DMS153 treated with DMSO at 0.1 percent for 48 hours (cell line): ENCODE data around the gene ACCSL.

ENCODE experiments used
- DNase-seq: peaks from one replicate; lab custom pipeline; 2025; ENCODE audit not compliant: unreplicated experiment; lab: John Stamatoyannopoulos, UW

ACCSL gene

GRCh38 chr11:44047931-44048431 is at the start of gene ACCSL:
Gene ACCSL, plus strand, starts transcription at chr11:44047981. Its CDS starts 56 bp downstream, at chr11:44048037.
- DNase-seq: no peak

DNA sequence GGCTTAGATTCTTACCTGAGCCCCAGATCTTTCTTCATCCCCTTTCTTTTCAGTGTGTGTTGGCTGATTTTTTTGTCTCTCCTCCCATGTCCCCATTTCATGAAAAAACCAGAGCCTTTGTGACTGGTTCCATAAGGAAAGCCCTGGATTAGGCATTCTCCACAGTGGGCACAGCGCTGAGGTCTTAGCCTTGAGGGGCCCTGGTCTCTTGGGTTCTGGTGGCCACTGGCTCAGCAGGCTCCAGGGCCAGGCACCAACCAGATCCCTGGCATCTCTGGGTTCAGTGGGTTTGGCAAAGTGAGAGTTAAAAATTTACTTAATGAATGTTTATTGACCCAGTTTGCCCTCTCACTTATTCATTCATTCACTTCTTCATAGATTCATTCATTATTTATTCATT is 49.5 kb upstream of the ACCSL start:
- no peak for DNase-seq

GRCh38 chr11:44000731-44001130 is 47.0 kb upstream of the ACCSL start:
- no peak for DNase-seq

GRCh38 chr11:44002191-44003093 is 45.3 kb upstream of the ACCSL start:
- DNase-seq: no peak

GRCh38 chr11:44003736-44004451 is 43.9 kb upstream of the ACCSL start:
- DNase-seq: no peak

- DNase-seq: no peak
Measured at GRCh38 chr11:44004452-44005062, 43.2 kb upstream of the ACCSL start.

DNA sequence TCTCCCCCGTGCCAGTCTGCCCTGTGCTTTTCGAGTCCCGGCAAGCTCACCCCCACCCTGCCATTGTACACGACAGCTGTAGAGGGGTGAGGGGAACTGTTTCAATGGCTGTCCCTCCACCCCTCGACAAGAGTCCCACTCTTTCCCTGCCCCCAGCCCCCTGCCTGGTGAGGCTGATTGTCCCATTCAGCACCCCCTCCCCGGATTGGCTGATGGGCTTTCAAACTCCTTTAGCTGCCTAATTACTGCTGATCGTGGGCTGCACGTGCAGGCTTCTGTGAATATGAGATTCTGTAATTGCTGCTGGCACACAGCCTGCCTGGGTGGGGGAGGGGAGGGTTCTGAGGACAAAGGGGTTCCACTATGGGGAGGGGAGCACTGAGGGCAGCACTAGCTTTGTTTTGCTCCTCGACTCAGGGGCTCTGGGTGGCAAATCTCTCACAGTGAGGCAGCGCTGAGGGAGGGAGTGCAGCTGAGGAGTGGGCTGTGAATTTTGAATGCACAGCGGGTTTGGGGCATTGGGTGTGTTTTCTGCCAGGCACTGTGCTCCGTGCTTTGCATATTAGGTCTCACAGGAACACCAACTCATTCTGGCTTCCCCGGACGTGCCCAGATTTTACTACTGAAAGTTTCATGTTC is 42.6 kb upstream of the ACCSL start:
- DNase-seq: no peak

GRCh38 chr11:44005956-44006355 is 41.8 kb upstream of the ACCSL start:
- DNase-seq: no peak

DNA sequence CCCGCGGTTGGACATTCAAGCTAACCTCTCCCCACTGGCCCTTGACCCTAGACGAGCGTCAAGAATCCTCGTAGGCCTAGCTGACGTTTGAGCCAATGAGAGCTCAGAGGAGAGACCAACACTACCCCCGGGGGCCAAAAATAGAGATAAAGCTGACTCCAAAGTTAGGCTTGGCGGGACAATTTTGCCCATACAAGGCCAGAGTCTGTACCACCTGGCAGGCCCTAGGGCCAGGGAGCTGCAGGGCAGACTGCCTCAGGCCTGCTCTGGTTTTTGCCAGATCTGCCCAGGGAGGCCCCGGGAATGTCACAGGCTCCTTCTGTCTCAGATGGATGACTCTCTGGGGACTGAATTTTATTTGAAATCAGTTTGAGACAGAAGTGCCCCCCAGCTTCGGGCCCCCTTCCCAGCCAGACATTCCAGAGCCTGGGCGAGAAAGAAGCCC is 40.8 kb upstream of the ACCSL start:
- no peak for DNase-seq

DNA sequence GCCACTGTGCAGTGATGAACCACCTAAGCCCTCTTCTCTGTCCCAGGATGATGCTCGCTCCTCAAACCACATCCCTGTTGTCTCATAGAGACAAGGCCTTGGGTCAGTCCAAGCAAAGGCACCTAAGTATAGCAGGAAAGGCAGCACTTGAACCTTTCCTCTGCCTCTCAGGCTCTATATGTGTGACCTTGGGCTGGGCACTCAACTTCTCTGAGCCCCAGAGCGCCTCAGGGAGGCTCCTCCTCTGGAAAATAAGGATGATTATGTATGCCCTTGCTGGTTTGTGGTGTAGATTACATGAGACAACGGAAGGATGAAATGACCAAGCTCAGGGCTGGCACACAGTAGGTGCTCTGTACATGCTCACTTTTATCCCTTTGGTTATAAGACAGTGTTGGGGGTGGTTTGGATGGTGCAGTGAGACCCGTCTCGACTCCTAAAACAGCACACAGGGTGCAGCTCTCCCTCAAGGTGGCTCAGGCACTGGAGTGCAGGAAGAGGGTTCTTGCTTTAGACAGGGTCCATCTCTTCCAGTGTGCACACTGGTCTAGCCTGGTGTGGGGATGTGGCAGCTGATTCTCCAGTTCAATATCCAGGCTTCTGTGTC is 40.2 kb upstream of the ACCSL start:
- no peak for DNase-seq

DNA sequence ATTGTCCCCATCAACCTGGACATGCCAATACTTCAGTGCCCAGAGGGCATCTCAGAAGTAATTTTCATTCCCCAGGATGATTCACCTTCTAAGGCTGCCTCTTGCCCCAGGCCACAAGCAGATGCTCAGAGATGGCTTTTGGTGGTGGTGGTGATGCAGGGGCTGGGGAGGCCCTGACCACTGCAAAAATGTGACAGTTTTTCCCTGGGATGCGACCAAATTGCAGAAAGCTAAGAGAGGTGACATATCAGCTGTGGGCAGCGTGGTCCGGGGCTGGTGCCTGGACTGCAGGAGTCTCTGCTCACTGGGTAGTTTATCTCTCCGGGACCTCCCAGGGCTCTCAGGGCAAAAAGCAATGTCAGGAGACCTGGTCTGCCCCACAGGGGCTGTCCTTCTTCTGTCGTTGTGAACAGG is 39.7 kb upstream of the ACCSL start:
- DNase-seq: no peak

- DNase-seq: no peak
Measured at GRCh38 chr11:44008698-44009097, 39.1 kb upstream of the ACCSL start.

DNA sequence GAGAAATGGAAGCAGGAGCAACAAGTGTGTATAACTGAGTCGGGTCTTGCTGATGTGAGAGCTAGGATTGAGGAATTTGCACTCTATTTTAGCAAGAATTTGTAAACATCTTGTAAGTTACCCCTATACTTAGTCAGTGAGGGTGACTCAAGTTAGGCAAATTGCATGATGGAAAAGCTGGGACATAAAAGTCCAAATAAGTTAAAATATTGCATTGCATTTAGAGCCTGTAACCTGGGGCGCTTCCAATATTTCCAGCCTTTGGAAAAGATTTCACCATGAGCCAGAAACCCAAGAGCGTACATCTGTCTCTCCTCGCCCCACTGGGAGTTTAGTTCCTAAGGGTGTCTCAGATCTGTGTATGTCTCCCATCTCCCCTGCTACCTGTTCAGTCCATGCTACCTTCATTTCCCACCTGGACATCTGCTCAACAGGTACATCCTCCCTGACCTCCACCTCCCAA is 37.0 kb upstream of the ACCSL start:
- DNase-seq: no peak

- DNase-seq: no peak
Measured at GRCh38 chr11:44011797-44012196, 36.0 kb upstream of the ACCSL start.

DNA sequence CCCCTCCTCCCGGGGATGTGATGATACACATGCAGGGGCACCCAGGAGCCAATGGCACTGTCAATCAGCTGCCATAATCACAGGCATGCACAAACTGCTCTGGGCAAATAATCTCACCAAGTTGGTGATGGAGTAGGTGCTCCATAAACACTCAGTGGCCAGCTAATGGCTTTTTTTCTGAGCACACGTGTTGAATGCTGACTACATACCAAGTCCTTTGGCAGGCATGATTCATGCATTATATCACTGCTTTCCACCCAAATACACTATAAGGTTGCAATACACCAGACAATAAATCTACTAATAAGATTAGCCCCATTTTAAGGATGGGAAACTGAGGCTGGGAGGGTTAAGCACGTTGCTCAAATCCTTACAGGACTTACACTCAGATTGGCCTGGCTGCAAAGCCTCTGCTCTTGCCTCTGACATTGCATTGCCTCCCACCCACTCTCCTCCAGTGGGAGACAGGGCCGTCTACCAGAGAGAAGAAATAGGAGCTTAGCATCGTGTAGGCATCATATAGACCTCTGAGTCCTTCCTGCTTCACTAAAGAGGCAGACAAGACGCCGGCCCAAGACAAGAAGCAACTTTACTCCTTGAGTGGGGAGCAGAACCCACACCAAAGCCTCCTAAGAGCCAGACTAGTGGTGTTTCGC is 32.7 kb upstream of the ACCSL start:
- no peak for DNase-seq

DNA sequence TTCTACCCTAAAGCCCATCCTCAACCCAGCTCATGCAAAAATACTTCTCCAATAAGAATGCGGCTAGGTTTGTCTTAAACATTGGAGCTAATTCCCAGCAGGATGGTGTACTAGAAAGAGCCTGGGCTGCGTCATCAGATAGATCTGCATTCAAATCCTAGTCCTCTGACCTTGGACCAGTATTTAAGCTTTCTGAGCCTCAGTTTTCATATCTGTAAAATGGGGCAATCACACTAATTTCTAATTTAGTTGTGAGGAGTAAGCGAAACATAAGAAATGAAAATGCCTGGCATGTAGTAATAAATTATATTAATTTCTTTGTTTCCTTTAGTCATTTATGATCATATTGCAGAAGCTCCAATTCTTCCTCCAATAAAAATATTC is 32.2 kb upstream of the ACCSL start:
- no peak for DNase-seq

- no peak for DNase-seq
Measured at GRCh38 chr11:44016131-44016530, 31.6 kb upstream of the ACCSL start.

- DNase-seq: no peak
Measured at GRCh38 chr11:44016546-44017442, 31.0 kb upstream of the ACCSL start.
